Hematopoietic multipotent progenitor cell treated with erythropoietin and hydrocortisone succinate and interleukin-3 and kit ligand, for 4 days (in vitro differentiated cells): ENCODE measurements around the gene DDX47.
"Not testable (repeated sequence)": the region's sequence is repeated elsewhere in the genome, so short reads cannot be mapped to it uniquely, and the experiment has no call there.

Experiments
- DNase-seq: peaks from one replicate; pipeline ENCODE4 v3.0.0-alpha.2; 2015

Gene DDX47

DNA sequence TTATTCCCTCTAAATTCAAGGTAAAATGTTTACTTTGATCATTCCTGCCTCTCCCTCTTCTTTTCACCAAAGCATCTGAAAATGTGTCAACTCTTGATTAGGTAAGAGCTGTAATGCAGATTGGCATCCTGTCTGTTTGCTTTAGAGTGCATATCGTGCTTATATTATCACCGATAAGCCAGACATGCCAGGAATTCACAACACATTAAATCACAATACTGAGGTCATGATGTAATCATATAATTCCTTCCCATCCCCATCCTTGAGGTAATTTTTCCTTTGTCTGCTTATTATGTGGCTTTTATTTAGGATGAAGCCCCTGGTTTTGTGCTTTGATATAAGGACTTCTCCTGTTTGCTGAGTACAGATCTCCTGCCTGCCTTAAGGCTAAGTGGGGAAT lies 10.2 kb downstream of the DDX47 start:
- no peak for DNase-seq

DNA sequence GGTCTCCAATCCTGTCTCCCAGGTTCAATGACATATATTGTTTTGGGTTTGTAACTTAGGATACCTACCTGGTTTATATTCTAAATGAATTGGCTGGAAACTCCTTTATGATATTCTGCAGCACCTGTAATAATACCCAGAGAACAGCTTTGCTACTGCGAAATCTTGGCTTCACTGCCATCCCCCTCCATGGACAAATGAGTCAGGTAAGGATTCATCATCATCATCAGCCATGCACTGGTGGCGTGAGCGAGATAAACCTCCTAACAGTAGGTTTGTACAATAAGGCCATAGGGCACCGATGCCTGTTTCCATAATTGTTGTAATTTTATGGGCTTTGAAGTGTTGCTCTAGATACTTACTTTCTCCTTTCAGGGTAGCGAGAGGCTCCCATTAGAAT lies 10.7 kb downstream of the DDX47 start:
- no peak for DNase-seq

DNA sequence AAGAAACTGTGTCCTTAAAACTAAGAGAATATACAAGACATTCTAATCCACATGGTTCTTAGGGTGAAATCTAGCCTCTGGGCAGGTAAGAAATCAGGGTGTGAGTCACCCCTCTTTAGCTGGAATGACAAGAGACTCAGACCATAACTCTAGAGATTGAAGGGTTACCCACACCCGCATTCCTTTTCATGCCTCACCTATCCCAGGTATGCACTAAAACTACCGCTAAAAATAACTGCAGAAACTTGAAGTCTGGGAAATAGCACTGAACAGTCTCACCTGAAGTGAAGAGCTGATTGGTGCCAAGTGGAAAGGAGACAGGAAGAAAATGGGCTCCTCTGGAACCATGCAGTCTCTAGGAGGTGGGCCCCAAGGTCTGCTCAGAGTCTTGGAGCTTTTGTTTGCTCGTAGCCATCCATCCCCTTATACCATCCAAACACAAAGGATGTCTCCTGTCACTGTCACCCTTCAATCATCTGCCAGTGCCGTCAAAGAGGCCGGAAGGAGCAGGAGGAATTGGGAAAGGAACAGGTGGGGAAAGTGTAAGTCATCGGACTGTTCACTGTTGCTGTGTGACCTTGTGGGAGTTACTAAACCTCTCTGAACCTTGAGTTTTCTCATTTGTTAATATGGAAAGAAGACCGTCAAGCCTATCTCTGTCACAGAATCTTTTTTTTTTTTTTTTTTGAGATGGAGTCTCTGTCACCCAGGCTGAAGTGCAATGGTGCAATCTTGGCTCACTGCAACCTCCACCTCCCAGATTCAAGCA lies 22.4 kb downstream of the DDX47 start:
- DNase-seq: peak; percentile 16

DNA sequence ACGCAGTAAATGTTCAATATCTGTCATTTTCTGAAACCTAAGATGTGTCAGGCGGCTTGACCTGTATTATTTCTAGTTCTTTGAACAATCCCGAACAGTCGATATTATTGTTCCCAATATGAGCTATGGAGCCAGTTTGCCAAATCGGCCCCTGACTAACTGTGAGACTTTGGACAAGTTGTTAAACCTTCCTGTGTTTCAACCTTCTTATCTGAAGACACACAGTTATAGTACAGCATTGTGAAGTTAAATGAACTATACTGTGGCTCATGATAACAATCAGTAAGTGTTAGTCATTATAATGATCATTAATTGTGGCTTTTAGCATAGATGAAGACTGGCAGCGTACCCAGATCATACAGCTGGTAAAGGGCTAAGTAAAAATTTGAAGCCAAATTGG lies 23.4 kb downstream of the DDX47 start:
- peak; percentile 25 for DNase-seq

DNA sequence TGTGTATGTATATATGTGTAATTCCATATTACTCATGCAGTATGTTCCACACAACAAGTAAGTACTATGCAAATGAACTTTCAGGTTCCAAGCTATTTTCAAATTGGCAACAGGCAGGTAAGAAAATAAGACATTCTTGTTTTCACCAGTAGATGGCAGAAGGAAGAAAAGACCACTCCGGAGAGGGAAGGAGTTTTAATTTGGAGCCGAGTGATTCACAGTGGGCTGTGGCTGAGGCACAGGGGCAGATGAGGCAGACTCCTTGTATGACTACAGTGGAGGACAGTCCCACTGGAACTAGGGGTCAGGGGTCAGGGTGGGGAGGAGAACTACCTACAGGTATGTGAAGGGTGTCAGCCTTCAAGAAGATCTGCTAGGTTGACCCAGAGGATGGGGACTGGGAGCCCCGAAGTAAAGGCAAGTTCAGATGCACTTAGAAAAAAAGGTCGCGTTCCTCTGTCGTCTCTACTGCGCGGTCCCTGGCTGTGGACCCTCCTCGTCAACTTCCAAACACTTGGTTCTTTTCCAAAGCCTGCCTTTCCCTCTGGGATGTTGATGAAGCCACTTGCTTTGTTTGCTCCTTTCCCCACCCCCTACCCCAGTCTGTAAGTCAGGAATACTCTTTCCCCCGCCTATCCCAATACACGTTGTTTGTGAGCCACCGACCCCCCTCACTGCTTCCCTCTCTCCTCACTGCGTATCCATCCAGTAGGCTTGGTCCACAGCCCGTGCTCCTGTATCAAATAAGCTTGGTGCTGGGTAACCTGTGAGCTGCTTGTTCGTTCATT lies 24.1 kb downstream of the DDX47 start:
- peak; percentile 77 for DNase-seq

DNA sequence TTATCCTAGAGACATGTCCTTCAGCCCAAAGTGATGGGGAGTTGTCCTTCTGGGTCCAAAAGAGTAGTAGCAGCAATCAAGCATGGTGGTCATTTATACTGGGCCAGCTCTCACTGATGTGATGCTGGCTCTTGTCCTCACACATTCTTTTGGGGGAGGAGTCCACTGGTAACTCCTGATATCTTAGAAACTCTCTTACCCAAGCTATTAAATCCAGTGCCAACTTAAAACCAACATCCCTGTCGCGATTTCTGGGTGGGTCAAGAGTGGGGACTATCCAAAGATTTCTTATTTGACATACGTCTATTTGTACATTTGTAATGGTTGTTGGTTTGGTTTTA lies 24.6 kb downstream of the DDX47 start:
- DNase-seq: no peak

DNA sequence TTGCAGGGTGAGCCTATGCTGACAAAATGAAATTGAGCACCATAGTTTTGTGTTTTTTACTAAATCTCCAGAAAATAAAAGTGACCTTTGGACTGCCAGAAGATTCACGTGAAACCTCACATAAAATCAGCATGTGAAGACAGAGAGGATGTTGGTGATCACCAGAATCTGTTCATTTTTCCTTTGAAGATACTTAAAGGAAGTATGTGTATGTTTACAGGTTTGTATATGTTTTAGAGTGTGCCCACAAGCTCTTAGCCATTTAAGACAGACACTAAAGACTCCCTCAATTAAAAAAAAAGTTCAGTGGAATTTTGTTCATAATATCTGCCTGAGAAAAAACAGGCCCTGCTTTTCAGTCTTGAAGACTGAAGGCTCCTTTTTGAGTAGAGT lies 25.9 kb downstream of the DDX47 start:
- DNase-seq: no peak

DNA sequence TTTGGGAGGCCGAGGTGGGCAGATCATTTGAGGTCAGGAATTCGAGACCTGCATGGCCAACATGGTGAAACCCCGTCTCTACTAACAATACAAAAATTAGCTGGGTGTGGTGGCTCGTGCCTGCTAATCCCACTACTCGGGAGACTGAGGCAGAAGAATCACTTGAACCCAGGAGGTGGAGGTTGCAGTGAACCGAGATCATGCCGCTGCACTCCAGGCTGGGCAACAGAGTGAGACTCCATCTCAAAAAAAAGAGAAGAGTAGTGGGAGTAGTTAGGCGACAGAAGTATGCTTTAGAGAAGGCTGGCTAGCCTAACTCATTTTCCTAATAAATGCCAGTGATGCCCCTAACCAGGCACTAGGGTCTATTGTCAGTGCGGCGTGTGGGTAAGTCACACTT lies 26.3 kb downstream of the DDX47 start:
- DNase-seq: not testable (repeated sequence)

DNA sequence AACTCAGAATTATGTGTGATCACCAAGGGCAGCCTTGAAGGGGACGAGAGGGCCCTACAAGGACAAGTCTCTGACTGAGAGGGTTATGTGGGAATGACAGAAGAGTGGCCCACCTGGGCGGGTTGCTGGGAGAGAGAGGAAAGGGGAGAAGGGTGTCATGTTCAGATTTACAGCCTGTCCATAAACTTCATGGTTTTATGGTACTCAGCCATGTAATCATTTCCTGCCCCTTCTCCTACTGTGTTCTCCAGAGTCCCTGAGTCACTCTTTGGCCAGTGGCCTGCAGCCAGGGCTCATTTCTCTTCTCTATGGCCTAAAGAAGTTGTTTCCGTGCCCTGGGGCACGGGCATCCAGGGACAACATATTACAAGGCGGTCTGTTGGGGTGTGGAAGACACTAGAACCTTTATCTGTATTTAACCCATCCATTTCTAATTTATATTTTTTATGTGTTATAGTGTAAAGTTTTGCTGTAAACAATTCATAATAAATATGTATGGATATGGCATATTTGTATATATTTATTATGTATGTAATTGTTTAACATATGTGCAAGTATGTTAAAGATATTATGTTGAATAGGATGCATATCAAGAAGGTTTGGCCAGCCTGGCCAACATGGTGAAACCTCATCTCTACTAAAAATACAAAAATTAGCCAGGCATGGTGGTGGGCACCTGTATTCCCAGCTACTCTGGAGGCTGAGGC lies 26.9 kb downstream of the DDX47 start:
- no peak for DNase-seq

DNA sequence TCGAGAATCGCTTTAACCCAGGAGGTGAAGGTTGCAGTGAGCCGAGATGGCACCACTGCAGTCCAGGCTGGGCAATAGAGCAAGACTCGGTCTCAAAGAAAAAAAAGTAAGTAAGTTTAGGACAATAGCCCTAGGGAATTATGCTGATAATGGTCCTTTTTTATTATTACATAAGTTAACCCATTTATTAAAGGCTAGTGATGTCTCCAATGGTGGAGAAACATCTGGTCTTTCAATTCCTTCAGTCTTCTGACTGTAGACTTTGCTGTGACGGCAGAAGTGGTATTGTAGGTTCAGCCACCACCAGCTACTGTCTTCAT lies 27.4 kb downstream of the DDX47 start:
- no peak for DNase-seq

DNA sequence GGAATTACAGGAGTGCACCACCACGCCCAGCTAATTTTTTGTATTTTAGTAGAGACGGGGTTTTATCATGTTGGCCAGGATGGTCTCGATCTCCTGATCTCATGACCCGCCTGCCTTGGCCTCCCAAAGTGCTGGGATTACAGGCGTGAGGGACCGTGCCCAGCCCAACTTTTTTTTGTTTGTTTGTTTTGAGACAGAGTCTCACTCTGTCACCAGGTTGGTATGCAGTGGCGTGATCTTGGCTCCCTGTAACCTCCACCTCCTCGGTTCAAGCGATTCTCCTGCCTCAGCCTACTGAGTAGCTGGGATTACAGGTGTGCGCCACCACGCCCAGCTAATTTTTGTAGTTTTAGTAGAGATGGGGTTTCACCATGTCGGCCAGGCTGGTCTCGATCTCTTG lies 28.3 kb downstream of the DDX47 start:
- not testable (repeated sequence) for DNase-seq

DNA sequence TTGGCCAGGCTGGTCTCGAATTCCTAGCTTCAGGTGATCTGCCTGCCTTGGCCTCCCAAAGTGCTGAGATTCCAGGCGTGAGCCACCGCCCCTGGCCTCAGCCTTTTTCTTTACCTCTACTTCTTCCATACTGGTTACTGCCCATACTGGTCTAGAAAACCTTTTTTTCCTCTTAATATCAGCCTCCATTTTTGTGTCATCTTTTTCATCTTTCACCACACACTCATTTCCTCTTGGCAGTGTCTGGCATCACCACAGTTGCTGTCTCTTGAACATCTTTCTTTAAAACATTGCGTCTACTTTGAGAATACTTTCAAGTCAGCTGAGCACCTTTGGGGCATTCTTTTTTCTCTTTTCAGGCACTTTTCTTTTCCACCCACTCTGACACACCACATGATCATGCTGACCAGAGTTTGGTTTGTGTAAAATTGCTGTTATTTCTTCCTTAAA lies 32.7 kb downstream of the DDX47 start:
- DNase-seq: no peak

DNA sequence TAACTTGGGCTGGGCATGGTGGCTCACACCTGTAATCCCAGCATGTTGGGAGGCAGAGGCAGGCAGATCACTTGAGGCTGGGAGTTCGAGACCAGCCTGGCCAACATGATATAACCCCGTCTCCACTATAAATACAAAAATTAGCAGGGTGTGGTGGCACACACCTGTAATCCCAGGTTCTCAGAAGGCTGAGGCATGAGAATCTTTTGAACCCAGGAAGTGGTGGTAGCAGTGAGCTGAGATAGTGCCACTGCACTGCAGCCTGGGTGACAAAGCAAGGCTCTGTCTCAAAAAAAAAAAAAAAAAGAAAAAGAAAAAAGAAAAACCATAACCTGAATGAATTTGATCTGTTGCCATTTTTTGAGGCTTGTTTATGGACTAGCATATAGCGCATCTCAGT lies 33.6 kb downstream of the DDX47 start:
- not testable (repeated sequence) for DNase-seq

DNA sequence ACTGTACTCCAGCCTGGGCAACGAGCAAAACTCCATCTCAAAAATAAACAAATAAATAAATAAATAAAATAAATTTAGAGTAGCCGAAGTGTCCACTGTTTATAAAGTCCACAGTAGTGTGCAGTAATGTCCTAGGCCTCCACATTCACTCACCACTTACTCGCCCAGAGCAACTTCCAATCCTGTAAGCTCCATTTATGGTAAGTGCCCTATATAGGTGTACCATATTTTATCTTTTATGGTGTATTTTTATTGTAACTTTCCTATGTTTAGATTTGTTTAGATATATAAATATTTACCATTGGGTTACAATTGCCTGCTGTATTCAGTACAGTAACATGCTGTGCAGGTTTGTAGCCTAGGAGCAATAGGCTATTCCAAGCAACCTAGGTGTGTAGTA lies 40.3 kb downstream of the DDX47 start:
- no peak for DNase-seq

DNA sequence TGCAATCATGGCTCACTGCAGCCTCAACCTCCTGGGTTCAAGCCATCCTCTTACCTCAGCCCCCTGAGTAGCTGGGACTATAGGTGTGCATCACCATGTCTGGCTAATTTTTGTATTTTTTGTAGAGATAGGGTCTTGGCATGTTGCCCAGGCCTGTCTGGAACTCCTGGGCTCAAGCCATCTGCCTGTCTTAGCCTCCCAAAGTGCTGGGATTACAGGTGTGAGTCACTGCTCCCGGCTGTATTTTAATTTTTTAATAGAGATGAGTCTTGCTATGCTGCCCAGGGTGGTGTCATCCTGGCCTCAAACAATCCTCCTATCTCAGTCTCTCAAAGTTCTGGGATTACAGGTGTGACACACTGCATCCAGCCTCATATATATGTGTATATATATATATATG lies 46.5 kb downstream of the DDX47 start:
- DNase-seq: no peak

DNA sequence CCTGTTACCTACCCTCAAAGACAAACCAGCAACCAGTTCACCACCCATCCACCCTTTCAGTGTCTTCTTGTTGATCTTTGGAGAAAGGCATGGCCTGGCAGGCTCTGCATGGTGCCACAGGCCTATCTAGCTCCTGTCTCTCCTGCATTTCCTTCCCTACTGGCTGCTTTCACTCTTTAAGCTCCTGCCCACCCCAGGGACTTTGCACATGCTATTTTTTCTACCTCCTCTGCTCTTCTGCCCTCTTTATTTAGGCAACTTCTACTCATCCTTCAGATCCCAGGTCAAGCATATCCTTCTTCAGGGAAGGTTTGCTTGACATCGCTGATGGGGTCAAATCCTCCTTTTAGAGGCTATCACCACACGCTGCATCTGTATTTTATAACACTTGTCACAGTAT lies 51.1 kb downstream of the DDX47 start:
- no peak for DNase-seq

DNA sequence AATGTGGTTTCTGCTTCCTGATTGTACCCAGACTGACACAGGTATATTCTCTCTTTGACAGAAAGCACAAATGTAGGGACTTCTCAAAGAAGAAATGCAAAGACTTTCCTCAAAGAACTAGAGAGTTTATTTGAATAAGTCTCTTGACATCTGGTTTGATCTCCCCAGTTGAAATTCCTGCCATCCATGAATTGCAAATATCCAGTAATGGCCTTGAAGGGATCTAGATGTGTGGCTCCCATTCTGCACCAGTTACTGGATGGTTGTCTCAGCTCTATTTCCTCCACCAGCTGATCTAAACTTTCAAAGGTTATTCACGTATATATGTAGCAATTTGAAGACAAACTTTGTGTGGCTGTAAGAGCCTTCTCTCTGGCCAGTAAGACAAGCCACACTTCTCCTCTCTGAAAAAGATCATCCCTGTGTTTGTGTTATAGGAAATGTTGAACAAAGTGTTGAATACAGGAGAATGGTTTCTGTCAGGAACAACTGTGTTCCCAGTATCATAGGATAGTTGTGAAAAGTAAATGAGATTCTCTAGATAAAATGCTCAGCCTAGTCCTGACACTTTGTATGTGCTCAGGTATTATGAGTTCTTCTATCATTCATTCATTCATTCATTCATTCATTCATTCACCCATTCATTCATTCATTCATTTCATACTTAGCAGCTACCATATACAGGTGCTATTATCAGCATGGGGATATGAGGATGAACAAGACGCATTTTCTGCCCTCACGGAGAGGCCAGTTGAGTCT lies 55.5 kb downstream of the DDX47 start:
- DNase-seq: no peak

DNA sequence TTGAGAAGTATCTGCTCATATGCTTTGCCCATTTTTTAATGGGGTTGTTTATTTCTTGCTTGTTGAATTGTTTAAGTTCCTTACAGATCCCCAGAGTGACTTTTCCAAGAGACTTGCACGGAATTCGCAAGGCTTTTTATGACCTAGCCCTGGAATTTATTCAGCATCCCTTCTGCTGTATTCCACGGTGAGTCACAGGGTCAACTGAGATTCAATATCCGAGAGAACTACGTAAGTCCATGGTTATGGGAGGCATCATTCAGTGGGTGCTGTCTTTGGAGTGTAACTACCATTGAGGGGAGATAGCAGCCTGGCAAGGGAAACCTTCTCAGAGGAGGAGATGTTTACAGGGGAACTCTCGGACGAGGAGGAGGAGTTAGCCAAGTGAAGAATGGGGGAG lies 57.3 kb downstream of the DDX47 start:
- DNase-seq: no peak

DNA sequence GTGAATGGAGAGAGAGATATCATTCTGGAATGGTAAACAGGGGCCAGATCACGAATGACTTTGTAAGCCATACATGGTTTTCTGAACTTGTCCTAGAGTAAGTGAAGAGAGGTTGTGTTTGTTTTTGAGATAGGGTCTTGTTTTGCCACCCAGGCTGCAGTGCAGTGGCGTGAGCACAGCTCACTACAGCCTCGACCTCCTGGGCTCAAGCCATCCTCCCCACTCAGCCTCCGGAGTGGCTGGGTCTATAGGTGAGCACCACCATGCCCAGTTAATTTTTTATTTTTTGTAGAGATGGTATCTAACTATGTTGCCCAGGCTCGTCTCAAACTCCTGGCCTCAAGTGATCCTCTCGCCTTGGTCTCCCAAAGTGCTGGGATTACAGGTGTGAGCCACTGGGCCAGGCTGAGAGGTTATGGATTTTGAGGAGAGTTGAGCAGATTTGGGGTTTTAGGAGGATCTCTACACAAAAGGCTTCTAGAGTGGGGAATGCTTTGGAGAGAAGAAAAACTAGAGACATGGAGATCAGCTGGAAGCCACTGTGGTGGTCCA lies 58.5 kb downstream of the DDX47 start:
- no peak for DNase-seq

DNA sequence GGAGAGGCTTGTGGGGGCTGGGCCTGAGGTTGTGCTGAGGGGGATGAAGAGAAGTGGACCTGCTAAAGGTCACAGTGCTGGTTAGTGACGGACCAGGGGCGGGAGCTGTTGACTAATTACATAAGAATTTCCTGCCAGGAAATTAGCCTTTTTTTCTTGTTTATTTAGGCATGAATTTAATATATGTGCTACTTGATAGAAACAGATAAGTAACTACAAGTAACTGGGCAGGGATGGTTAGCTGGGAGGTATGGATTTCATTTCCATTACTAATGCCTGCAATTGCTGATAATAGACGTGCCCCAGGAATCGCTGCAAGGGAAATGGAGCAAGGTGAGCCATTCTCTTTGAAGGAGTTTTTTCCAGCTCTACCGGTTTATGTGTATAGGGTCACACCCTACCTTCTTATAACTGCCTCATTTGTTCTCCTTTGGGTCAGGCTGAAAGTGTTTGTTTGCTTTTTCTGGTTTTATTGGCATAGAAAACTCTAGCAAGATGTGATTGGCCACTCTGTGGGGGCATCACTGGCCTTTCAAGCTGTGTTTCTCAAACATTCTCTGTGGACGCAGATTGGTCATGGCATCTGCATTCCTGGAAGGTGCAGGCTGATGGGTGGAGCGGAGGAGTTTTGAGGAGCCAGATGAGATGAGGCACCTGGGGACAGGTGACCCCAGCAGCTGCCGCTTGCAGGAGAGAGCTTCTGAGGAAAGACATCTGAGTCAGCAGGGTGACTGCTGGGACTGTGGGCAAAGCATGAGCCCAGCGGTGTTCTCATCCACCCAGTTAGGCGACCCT lies 59.2 kb downstream of the DDX47 start:
- DNase-seq: no peak

DNA sequence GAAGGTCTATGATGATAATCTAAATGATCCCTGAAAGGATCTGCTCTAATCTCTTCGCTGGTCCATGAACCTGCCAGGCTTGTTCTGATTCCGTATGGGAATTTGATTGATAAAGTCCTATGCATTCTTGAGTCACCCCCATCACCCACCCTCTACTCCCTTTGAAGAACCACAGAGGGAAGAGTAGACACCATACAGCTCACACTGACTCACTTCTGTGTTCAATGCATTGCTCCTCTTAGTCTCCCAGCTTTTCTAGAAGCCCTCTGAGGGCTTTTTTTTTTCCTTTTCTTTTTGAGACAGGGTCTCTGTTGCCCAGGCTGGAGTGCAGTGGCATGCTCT lies 59.8 kb downstream of the DDX47 start:
- no peak for DNase-seq

DNA sequence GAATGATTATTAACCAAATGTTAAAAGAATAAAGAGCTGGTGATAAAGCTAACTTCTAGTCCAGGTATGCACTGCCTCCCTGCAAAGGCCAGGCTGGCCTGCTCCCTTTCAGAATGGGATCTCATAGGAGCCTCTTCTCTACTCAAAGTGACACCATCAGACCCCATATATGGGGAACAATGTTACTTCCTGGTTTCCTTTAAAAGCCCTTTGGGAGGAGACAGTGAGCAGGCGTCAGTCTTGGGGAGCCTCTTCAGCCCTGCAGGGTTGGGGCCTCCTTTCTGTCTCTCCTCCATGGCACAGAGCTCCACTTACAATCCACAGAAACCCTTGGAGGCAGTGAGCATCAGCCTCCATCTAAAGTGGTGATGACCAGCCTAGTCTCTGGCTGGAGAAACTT lies 60.9 kb downstream of the DDX47 start:
- DNase-seq: peak; percentile 32
